OCI-LY7 (cell line): ENCODE results near the gene GLS. TPM values are rescaled to one million over a fixed set of nuclear protein-coding genes. Genes with fewer than 3 reads are reported as not detected.

Experiments
- BruUV-seq: library from RNA; stranded (reverse); fragments of 400-500 nt; replicated peaks from 2 replicates; lab custom pipeline; 2021; lab: Mats Ljungman, UMichigan
- CTCF ChIA-PET: fragments of 300-600 bp; sonication (Branson Sonifier 250); formaldehyde crosslinking; loops from one replicate; lab custom pipeline; 2022; ENCODE audit warnings: antibody characterized with exemption; ENCODE audit not compliant: unreplicated experiment; lab: Charles Lee
- POLR2A ChIA-PET: fragments of 300-600 bp; sonication (Branson Sonifier 250); formaldehyde crosslinking; loops from one replicate; lab custom pipeline; 2022; ENCODE audit warnings: antibody characterized with exemption; lab: Charles Lee
- DNase-seq: peaks from one replicate; pipeline ENCODE4 v3.0.0-alpha.2; 2015; ENCODE audit warnings: low spot score
- H2AFZ ChIP-seq: fragments of 200-600 bp; sonication (generic), shearing (Covaris generic); 2 replicates; pipeline ENCODE4 v1.6.1; 2014; ENCODE audit warnings: mild to moderate bottlenecking, antibody characterized with exemption, low read length, moderate library complexity
- H3K27ac ChIP-seq: fragments of 200-600 bp; sonication (generic); 2 replicates; pipeline ENCODE4 v1.5.1; 2014; ENCODE audit warnings: mixed run types, low read depth, mild to moderate bottlenecking, moderate library complexity, low read length, inconsistent platforms; ENCODE audit not compliant: poor library complexity, severe bottlenecking
- H3K36me3 ChIP-seq: fragments of 200-600 bp; sonication (generic); 2 replicates; pipeline ENCODE4 v1.6.1; 2014; ENCODE audit warnings: mild to moderate bottlenecking, antibody characterized with exemption, low read length, moderate library complexity, mixed read lengths; ENCODE audit not compliant: insufficient read depth
- H3K4me1 ChIP-seq: fragments of 200-600 bp; sonication (generic); 2 replicates; pipeline ENCODE4 v1.5.1; 2014; ENCODE audit warnings: mild to moderate bottlenecking, low read length; ENCODE audit not compliant: insufficient read depth, poor library complexity, severe bottlenecking
- H3K4me2 ChIP-seq: fragments of 200-600 bp; sonication (generic); 2 replicates; pipeline ENCODE4 v1.6.1; 2014; ENCODE audit warnings: mild to moderate bottlenecking, low read length
- H3K4me3 ChIP-seq: fragments of 200-600 bp; sonication (generic); 2 replicates; pipeline ENCODE4 v1.5.1; 2014; ENCODE audit warnings: mild to moderate bottlenecking, low read depth, low read length; ENCODE audit not compliant: poor library complexity, severe bottlenecking
- H3K79me2 ChIP-seq: fragments of 200-600 bp; sonication (generic); 2 replicates; pipeline ENCODE4 v1.6.1; 2016; ENCODE audit warnings: low read depth, mild to moderate bottlenecking, low read length, moderate library complexity, mixed read lengths; ENCODE audit not compliant: insufficient read depth
- H3K9me2 ChIP-seq: fragments of 200-600 bp; sonication (generic); 2 replicates; pipeline ENCODE4 v1.6.1; 2016; ENCODE audit warnings: mild to moderate bottlenecking, low read length, mixed read lengths; ENCODE audit not compliant: insufficient read depth
- H3K9me3 ChIP-seq: fragments of 200-600 bp; sonication (generic); 2 replicates; pipeline ENCODE4 v1.6.1; 2014; ENCODE audit warnings: mild to moderate bottlenecking, mixed run types, low read length, mixed read lengths
- H4K20me1 ChIP-seq: fragments of 200-600 bp; sonication (generic); 2 replicates; pipeline ENCODE4 v1.6.1; 2014; ENCODE audit warnings: mild to moderate bottlenecking, antibody characterized with exemption, low read length, moderate library complexity, mixed read lengths; ENCODE audit not compliant: insufficient read depth
- CTCF ChIP-seq: fragments of 200-600 bp; sonication (generic); conservative IDR thresholded peaks from 2 replicates; pipeline ENCODE4 v1.5.1; 2014; ENCODE audit warnings: mild to moderate bottlenecking, antibody characterized with exemption, low read length, moderate library complexity, mixed read lengths
- EZH2phosphoT487 ChIP-seq: fragments of 200-600 bp; sonication (generic); IDR thresholded peaks from 2 replicates; pipeline ENCODE4 v1.6.1; 2018; ENCODE audit warnings: low read depth, borderline replicate concordance, mild to moderate bottlenecking, mixed run types, antibody characterized with exemption, low read length, moderate library complexity, mixed read lengths
- intact Hi-C: fragments of 100-400 bp; cut with micrococcal nuclease; formaldehyde crosslinking; loops from one replicate; pipeline ENCODE4 v1.10.0; 2022; ENCODE audit not compliant: unreplicated experiment
- total RNA-seq, 2 experiments: library from RNA; depleted of rRNA in 1 of 2; stranded (reverse); fragments of >200 nt in 1 of 2; shearing (Covaris generic) in 1 of 2; gene quantifications; 2 replicates each; pipeline ENCODE4 v1.2.3, GENCODE V29; 2014 to 2022

Gene GLS
- total RNA-seq, 2 experiments from 2014 or later = 102 to 103 TPM

- Histone ChIP-seq H3K4me2 (peak overlapping the region; percentile 90), H3K36me3 (peaks cover 21% of the 10 kb centered on the region), H3K9me3 (no peaks in the 10 kb centered on the region), H2AFZ (peak overlapping the region; percentile 79; the same call in 1 of the 2 replicates), H3K27ac (peak overlapping the region; percentile 33), H3K4me1 (peaks cover 25% of the 10 kb centered on the region), H3K4me3 (peak overlapping the region; percentile 84), H3K79me2 (peaks cover 32% of the 10 kb centered on the region), H4K20me1 (peaks cover 27% of the 10 kb centered on the region), H3K9me2 (no peaks in the 10 kb centered on the region; the same call in 1 of the 2 replicates)
- POLR2A ChIA-PET = interaction anchor here (0.6 to 3.0 kb wide), 13 partner anchors 9 to 1087 kb away, joined by 3 to 10 read pairs (median 3); partner anchors contain the start of genes NABP1 and STAT1
- TF ChIP-seq EZH2phosphoT487 (no peak), CTCF (no peak)
- DNase-seq = peak; percentile 8
- BruUV-seq = TSS peak; percentile 55
- CTCF ChIA-PET = no interaction called here
- intact Hi-C loops = loop anchor here (2.0 to 5.0 kb wide), 5 partner anchors 141 to 1437 kb away; partner anchors contain the start of genes MFSD6, NABP1, NEMP2 and WDR75
Measured at GRCh38 chr2:190879474-190880377, 895 bp upstream of the GLS start.

DNA sequence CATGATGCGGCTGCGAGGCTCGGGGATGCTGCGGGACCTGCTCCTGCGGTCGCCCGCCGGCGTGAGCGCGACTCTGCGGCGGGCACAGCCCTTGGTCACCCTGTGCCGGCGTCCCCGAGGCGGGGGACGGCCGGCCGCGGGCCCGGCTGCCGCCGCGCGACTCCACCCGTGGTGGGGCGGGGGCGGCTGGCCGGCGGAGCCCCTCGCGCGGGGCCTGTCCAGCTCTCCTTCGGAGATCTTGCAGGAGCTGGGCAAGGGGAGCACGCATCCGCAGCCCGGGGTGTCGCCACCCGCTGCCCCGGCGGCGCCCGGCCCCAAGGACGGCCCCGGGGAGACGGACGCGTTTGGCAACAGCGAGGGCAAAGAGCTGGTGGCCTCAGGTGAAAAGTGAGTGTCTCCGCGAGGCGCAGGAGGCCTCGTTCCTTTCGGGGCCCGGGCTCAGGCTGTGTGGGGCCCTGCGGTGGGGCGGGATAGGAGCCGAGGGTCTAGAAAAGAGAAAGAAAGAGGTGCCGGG lies 520 bp downstream of the GLS start:
- no peak for DNase-seq
- H4K20me1 ChIP-seq = peaks cover 30% of the 10 kb centered on the region
- intact Hi-C loops = loop anchor here (2.0 to 5.0 kb wide), 5 partner anchors 140 to 1439 kb away; partner anchors contain the start of genes MFSD6, NABP1, NEMP2 and WDR75
- peak overlapping the region; percentile 55; the same call in 1 of the 2 replicates for H2AFZ ChIP-seq
- peaks cover 28% of the 10 kb centered on the region for H3K4me1 ChIP-seq
- H3K9me3 ChIP-seq = no peaks in the 10 kb centered on the region
- H3K79me2 ChIP-seq = peaks cover 46% of the 10 kb centered on the region
- ChIA-PET POLR2A (interaction anchor here (0.8 to 3.0 kb wide), 11 partner anchors 9 to 797 kb away, joined by 3 to 35 read pairs (median 4); partner anchors contain the start of gene NABP1), CTCF (interaction anchor here (0.5 to 0.6 kb wide), 2 partner anchors 883 to 1093 kb away, joined by 3 read pairs; no protein-coding TSS in a partner anchor)
- H3K4me2 ChIP-seq = peak overlapping the region; percentile 95
- no TSS peak for BruUV-seq
- peak overlapping the region; percentile 84 for H3K4me3 ChIP-seq
- peak overlapping the region; percentile 87 for H3K27ac ChIP-seq
- TF ChIP-seq EZH2phosphoT487 (no peak), CTCF (no peak)
- peaks cover 32% of the 10 kb centered on the region for H3K36me3 ChIP-seq
- H3K9me2 ChIP-seq = no peaks in the 10 kb centered on the region; the same call in 1 of the 2 replicates
